GM18505 (cell line): ENCODE results near the gene FAM107B.
"Not testable (repeated sequence)": the region's sequence is repeated elsewhere in the genome, so short reads cannot be mapped to it uniquely, and the experiment has no call there.

Experiments used
- ATAC-seq: cut with Tn5 transposase; IDR thresholded peaks from one replicate; pipeline ENCODE4 v1.9.1; 2021; ENCODE audit not compliant: unreplicated experiment
- POLR2A ChIP-seq: IDR thresholded peaks from 4 replicates; pipeline ENCODE4 v1.6.1; 2011; ENCODE audit warnings: borderline replicate concordance; ENCODE audit not compliant: insufficient read depth, insufficient read length; ENCODE audit errors: extremely low read depth

FAM107B gene

DNA sequence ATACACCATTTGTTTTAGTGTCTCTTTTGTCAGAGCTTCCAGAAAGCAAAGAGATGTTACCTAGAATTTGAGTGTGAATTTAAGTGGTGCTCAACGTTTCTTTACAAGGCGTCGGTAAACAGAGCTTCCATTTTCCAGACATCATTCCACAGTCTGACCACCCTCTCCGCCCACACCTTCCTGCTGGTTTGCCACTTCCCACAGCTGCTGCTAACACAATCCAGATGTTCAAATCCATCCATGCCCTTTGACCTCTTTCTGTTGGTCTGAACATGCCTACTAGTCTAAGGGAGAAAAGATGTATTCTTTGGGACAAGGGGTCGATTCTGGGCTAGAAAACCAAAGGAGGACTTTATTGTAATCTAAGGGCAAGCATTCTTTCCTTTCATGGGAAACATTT, 86.1 kb downstream of the FAM107B start:
- TF ChIP-seq POLR2A: no peak
- no peak for ATAC-seq

DNA sequence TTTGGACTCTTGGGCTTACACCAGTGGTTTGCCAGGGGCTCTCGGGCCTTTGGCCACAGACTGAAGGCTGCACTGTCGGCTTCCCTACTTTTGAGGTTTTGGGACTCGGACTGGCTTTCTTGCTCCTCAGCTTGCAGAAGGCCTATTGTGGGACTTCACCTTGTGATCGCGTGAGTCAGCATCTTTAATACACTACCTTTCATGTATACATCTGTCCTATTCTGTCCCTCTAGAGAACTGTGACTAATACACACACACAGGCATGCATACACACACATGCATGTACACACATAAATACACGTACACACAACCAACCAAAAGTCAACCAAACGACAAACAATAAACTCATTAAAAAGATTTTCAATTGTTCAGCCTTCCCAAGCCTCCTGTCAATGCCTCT, 86.5 kb downstream of the FAM107B start:
- ATAC-seq: not testable (repeated sequence)

DNA sequence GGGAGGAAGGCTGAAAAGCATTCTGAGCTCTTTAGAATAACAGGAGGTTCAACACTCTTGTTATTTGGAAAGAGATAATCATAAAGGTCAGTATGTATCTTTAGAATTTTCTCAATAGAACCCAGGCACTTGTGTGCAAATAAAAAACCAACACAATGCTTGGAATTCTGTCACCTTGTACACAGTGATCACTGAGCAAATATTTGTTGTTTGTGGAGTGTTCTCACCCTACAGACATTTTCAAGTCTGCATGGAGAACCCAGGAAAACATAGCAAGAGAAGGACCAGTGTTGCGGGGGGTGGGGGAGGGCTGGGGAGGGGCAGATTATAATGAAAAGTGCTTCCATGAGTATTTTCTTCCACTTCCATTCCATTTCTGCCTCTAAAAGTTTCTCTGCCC, 87.4 kb downstream of the FAM107B start:
- ATAC-seq: no peak
- no peak for TF ChIP-seq POLR2A

DNA sequence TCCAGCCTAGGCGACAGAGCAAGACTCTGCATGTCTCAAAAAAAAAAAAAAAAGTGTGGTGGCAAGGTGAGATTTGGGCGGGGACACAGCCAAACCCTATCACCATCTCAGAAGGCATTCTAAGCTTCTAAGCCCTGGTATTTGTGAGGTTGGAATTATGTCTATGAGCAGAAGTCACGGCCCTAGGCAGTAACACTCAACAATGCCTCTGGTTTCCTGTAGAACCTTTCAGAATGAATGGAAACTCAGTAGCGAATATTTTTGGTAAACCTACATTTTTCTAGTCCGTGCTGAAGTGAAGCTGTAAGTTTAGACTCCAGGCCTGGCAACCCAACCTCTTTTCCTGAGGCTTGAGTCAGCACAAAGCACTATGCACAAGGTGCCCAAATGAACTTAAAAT, 88.3 kb downstream of the FAM107B start:
- no peak for ATAC-seq
- no peak for TF ChIP-seq POLR2A

DNA sequence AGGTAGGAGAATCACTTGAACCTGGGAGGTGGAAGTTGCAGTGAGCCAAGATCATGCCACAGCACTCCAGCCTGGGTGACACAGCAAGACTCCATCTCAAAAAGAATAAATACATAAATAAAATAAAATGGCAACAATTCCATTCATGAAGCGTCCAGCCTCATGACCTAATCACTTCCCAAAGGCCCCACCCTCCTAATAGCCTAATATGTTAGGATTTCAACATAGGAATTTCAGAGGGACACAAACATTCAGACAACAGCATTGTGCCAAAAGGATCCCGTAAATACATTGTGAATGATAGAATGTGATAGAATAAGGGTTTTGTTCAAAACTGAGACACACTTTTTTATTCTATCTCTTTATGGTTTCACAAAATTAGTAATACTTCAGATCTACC, 90.3 kb downstream of the FAM107B start:
- TF ChIP-seq POLR2A: no peak
- no peak for ATAC-seq

DNA sequence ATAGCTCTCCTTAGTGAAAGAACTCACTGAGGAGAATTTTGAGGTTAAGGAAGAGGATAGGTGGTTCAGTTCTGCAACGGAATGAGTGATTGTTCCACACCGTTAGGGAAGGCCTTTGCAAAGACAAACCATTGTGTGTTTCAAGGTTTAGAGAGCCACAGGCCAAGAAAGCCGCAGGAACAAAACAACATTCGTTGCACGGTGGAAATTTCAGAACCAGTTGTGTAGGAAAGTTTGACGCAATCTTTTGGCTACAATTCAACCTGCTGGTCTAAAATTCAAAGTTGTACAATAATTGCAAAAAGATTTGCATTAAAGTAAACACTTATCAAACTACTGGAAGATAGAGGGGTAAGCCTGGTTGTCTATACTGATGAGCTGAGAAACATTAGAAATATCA, 91.4 kb downstream of the FAM107B start:
- no peak for TF ChIP-seq POLR2A
- ATAC-seq: no peak

DNA sequence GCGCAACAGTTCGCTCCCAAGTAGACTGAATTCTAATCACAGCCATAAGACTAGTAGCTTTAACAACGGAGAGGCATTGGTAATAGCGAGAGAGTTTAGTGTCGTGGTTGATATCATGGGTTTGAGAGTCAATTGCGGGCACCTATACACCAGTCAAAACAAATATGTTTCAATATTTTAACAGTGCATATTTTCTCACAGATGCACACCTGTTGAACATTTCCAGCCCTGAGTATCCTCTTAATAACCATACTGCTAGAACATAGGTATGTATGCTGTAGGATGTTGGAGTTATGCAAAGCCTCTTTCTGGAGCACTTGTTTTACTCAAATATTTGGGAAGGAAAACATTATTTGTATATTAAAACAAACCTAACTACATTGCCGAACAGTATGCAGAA, 92.9 kb downstream of the FAM107B start:
- ATAC-seq: no peak
- no peak for TF ChIP-seq POLR2A

DNA sequence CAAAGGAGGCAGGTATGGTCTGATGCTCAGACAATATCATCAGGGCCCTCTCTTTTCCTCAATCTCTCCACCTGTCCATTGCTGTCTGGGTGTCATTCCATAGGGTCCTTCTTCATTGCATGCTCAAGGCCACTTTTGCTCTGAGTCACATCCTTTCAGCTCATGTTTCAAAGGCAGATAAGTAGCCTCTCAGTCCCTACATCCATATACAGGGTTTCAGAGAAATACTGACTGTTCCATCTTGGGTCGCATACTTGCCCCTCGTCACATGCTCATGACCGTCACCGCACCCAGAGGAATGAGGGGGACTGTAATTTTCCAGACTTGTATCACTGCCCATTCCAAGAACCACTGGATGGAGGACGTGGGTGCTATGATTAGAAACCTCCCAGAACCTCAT, 93.4 kb downstream of the FAM107B start:
- TF ChIP-seq POLR2A: no peak
- no peak for ATAC-seq

DNA sequence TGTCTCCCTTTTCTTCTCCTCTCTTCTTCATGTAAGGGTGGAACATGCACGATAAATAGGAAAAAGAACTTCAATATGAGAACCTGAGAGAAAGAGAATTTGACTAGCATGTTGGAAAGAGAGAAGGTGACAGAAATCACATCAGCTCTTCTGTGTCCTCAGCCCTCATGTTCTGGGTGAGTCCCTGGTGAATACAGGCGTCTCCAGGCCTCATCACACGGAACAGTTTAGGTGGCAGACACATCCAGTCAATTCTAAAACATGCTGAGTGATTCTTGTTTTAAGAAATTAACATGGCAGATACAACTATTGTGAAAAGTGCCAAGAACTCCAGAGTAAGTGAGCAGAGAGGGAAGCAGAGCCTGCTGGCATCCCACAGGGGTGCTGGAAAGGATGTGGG, 96.1 kb downstream of the FAM107B start:
- ATAC-seq: no peak
- no peak for TF ChIP-seq POLR2A

DNA sequence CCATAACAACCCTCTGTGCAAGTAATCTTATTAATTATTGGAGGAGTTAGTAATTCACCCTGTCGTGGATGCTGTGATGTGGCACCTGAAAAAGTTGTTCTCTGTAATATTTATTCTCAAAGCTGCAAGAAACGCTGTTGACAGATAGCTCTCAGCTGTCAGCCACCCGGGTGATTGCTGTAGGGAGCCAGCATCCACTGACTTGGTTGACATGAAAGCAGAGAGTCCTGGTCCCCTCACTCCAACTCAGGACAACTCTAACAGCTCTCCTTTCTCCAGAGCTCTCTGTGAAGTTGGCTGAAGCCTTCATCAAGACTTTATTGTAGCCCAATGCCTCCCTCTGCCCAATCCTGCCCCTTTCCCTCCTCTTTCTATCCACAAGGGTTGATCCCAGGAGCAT, 98.0 kb downstream of the FAM107B start:
- no peak for TF ChIP-seq POLR2A
- no peak for ATAC-seq

DNA sequence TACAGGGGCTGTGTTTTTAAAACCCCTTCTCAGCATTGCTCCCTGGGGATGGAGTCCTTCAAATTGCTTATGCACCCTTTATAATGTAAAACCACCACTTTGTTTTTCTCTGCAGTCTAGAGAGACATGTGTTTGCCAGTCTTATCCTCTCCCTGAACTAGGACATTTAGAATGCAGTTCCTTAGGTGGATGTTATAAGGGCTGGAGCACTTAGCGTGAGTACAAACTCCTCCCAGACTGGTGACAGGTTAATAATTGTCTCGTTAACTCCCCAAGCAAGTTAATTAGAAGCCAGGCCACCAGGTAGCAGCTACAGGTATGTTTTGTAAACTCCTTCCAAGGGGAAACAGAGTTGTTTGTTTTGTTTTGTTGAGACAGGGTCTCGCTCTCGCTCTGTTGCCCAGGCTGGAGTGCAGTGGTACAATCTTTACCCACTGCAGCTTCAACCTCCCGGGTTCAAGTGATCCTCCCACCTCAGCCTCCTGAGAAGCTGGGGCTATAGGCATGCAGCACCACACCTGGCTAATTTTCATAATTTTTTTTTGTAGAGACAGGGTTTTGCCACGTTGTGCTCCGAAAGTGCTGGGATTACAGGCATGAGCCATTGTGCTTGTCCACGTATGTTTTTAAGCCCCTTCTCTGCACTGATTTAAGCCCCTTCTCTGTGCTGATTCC, 100.2 kb downstream of the FAM107B start:
- no peak for ATAC-seq
- no peak for TF ChIP-seq POLR2A

DNA sequence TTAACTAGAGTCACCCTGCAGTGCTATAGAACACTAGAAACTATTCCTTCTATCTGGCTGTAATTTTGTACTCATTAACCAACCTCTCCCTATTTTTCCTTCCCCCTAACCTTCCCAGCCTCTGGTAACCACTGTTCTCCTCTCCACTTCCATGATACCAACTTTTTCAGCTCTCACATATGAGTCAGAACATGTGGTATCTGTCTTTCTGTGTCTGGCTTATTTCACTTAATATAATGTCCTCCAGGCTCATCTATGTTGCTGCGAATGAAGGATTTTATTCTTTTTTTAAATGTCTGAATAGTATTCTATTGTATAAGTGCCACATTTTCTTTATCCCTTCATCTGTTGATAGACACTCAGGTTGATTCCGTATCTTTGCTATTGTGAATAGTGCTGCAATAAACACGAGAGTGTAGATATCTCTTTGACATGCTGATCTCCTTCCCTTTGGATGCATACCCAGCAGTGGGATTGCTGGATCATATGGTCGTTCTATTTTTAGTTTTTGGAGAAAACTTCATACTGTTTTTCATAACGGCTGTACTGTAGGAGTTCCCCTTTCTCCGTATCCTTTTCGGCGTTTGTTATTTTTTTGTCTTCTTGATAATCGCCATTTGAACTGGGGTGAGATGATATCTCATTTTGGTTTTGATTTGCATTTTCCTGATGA, 101.4 kb downstream of the FAM107B start:
- no peak for ATAC-seq
- no peak for TF ChIP-seq POLR2A

DNA sequence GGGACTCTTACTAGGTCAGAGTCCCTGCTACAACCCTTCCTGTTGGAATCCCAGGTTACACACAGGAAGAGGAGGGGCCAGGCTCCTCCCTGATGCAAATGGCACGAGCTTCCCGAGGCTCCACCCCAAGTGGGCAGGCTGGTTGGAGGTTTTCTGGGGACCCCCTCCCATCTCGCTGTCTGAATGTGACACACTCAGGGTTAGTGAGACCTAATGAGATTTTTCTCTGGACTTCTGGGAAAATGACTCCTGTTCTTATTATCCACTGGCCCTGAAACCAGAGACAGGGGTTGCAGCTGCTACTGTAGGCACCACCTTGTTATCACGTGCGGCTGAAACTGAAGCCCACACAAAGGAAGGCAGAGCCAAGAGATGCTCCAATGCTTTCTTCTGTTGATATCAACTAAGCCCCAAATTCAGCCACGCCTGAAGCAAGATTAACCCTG, 103.3 kb downstream of the FAM107B start:
- no peak for TF ChIP-seq POLR2A
- ATAC-seq: no peak

DNA sequence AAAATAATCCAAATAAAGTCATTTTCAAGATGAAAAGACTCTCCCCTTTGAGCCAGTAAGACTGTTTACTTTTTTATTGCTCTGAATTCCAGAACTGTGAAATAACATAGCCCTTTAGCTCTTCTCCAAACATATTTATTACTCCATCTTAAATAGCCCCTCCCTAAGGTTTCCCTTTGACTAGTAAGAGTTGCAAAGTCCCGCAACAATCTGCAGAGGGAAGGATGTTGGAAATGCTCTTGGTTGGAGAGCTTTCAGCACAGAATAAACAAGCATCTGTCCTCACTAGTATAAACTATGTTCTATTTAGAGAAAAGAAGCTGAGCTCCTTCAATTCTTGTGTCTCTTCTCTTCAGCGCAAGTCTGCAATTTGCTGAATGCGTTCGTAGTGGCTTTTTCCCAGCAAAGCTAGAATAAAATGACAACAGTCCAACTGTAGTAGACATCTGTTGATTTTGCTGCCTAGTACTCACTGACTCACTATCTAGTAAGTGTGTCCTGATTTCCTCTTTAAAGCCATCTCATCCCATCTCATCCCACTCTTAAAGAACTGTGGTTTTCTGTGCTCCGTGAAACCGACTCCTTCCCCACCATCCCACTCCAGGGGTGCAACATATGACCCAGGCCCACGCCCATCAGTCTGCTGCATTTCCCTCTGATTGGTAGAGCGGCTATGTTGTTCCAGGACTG, 104.0 kb downstream of the FAM107B start:
- no peak for TF ChIP-seq POLR2A
- ATAC-seq: no peak
